Ramos (cell line): ENCODE results near the gene MLIP.

Experiments used
- in situ Hi-C: fragments of 300-500 bp; cut with MboI; formaldehyde crosslinking; loops from one replicate; pipeline ENCODE4 v1.14.3; 2022; ENCODE audit warnings: low sequenced_read_pairs; ENCODE audit not compliant: unreplicated experiment

The MLIP gene

GRCh38 chr6:54315656-54316055 is 204.4 kb downstream of the MLIP start:
- in situ Hi-C loops = no loop called here
